HG02678 (cell line): ENCODE results near the gene SFXN5.

ENCODE experiments used
- ATAC-seq: cut with Tn5 transposase; IDR thresholded peaks from one replicate; pipeline ENCODE4 v1.9.1; 2021; ENCODE audit warnings: mild to moderate bottlenecking, moderate library complexity; ENCODE audit not compliant: unreplicated experiment

The SFXN5 gene

DNA sequence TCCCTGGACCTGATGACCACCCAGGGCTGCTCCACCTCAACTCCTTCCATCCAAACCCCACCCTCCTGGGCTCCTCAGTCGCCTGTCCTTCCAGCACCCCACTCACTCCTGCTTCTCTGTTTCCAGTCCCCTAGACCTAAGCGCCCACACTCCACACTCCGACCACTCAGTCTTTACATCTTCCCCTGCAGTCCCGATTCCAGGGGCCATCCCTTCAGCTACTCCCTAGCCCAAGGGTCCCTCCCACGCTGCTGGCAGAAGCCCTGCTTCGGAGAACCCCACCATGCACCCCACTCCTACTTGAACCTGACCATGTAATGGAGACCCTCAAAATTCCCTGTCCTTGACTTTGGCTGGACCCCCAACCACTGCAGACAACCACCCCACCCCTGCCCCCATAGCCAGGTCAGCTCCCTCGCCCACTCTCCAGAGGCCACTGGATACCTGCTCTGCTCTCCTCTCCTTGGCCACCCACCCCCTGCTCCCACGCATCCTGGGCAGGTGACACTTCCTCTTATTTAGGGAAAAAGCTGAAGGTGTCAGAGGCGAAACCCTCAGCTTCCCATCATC lies 126.0 kb downstream of the SFXN5 start:
- ATAC-seq: no peak

DNA sequence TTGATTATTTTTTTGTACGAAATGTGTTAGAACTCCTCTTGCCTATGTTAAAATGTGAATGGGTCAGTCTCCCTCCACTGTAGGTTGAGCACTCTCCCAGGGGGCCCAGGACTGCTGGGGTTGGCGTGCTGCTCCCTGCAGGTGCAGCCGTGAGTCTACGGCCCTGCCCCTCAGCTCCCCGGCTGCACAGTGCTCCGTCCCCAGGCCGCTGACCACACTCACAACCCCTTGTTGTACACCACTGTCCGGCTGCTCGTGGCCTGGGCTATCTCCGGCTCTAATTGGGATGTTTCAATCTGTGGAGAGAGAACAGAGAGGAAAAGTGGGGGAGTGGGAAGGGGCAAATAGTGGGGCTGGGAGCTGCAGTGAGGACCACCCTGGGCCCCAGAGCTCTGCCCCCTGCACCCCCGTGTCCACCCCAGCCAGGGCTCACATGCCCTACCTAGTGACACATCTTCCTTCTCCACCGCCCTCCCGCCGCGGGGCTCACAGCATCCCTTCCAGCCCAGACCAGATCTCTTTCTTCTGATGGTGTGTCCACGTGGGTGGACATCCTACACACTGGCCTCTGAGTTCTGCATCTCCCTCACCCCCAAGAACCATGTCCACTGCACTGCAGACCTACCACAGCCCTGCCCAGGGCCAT lies 126.6 kb downstream of the SFXN5 start:
- ATAC-seq: no peak

DNA sequence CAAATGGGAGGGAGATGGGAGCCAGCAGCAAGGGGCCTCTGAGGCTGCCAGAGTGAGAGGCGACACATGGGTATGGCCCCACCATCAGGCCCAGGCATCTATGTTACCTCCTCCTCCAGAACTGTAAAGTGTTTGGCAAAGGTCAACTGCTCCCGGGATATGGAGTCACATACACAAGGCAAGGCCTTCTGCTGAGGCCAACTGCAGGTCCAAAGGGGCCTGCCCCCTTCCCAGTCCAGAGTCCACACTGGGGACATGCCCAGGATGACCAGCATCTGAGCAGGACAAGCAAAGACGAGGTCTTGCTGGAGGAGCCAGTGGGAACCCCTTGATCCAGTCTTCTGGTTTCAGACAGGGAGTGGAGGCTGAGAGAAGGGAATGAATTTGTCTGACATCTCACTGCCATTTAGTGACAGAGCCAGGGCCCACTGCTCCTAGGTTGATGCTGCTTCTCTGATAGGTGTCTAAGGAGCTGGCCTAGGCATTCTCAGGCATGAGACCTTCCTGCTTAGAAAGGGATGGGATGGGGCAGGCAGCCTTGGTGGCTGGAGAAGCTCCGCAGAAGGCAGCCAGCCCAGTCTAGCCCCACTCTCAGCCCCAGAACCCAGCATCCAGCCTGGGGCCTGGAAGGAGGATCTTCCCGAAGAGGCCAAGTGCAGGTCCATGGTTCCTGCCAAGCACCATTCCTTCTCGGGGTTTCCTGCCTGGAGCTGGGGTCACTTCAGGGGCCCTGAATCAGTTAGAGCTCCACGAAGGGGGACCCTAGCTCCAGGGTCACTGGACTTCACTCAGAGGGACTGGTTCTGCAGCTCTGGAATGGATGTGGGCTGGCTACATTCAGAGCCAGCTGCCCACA lies 127.7 kb downstream of the SFXN5 start:
- ATAC-seq: no peak

GRCh38 chr2:72942881-72943418 lies 128.6 kb downstream of the SFXN5 start:
- ATAC-seq: no peak

DNA sequence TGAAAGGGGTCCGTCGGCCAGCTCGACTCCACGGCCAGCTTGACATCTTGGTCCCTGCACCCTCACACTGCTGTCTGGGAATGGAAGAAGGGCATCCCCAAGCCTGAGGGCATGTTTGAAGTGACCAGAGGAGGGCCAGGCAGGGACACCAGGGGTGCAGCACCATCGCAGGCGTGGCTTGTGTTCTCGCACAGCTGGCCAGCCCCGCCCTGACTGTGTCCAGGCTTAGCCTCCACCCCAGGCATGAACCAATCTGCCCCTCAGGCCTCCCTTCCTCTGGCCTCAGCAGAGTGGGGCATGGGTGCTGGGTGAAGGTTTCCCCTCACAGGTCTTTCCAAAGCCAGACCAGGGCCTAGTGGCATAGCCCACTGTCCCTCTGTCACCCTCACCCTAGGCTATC lies 129.2 kb downstream of the SFXN5 start:
- ATAC-seq: no peak

- no peak for ATAC-seq
Measured at GRCh38 chr2:72940786-72941185, 130.7 kb downstream of the SFXN5 start.

DNA sequence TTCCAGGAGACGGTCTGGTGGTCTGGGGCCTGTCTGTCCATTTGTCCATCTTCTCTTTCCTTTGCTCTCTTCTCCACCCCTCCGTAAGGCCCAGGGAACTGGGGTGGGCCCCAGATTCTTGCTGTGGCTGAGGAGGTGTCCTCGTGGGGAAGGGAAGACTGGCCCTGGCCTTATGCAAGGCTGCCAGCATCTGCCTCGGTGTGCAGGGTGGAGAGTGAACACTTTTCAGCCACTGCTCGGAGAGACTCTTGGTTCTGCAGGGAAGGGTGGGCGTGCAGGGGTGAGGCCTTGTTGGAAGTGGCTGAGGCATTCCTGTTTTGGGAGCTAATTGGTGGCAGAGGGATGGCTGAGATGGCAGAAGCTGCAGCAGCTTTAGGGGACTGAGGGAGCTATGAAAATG lies 131.2 kb downstream of the SFXN5 start:
- ATAC-seq: no peak

GRCh38 chr2:72938455-72938854 lies 133.1 kb downstream of the SFXN5 start:
- no peak for ATAC-seq

GRCh38 chr2:72937356-72937669 lies 134.2 kb downstream of the SFXN5 start:
- no peak for ATAC-seq

DNA sequence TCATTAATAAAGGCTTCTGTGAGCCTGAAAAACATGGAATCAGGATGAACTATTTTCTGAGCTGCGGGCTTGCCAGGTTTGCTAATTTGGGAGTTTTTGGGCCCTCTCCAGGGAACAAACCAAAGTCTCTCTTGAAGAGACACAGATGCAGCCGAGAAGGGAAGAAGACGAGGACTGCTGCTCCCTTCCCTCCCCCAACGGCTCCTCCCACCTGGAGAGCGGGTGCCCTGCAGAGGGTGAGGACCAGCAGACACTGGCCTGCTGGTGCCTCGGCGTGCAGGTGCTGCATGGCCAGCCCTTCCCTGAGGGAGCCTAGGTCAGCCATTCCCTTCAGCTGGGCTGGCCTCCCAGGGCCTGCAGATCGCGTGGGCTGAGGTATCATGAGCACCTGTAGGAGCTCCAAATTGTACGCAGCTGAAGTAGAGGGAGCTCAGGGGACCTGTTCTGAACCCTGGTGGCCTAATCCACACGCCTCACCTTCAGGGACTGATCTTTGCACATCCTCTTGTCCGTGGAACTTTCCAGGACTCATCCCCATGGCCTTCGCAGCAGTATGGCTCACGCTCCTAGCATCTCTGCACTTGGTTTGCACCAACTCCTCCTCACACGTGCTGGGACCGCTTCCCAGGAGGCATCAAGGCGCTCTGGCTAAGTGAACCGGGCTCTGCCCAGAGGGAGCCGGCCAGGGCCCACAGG lies 134.7 kb downstream of the SFXN5 start:
- ATAC-seq: no peak

DNA sequence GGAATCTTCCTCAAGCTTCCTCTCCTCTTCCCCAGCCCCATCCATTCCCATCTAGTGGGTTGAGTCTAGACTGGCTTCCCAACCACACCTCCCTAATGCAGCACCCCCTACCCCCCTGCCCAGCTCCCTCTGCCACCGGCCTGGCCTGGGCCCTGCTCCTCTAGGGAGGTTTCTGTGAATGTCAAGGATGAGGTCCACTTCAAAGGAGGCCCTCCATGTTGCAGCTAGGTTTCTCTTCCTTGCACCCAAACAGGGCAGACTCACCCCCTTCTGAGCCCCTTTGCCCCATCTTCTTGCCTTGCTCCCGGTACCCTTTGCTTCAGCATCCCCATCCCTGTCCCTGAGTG lies 135.9 kb downstream of the SFXN5 start:
- no peak for ATAC-seq

GRCh38 chr2:72934683-72935610 lies 136.6 kb downstream of the SFXN5 start:
- peak; percentile 68 for ATAC-seq

GRCh38 chr2:72933646-72934151 lies 137.8 kb downstream of the SFXN5 start:
- no peak for ATAC-seq

GRCh38 chr2:72933207-72933606 lies 138.3 kb downstream of the SFXN5 start:
- no peak for ATAC-seq

DNA sequence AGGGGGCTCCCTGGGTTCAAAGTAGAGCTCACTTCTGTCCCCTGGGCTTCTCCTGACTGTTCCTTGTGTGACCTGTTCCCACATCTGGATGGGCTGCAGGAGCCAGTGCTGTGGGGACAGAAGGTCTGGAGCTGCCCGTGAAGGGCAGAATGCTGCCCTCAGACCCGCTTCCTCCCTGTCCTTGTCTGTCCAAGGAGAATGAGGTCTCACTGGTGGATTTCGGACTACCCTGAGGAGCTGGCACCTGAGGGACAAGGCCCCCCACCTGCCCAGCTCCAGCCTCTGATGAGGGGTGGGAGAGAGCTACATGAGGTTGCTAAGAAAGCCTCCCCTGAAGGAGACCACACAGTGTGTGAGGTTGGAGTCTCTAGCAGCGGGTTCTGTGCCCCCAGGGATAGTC lies 138.7 kb downstream of the SFXN5 start:
- no peak for ATAC-seq

DNA sequence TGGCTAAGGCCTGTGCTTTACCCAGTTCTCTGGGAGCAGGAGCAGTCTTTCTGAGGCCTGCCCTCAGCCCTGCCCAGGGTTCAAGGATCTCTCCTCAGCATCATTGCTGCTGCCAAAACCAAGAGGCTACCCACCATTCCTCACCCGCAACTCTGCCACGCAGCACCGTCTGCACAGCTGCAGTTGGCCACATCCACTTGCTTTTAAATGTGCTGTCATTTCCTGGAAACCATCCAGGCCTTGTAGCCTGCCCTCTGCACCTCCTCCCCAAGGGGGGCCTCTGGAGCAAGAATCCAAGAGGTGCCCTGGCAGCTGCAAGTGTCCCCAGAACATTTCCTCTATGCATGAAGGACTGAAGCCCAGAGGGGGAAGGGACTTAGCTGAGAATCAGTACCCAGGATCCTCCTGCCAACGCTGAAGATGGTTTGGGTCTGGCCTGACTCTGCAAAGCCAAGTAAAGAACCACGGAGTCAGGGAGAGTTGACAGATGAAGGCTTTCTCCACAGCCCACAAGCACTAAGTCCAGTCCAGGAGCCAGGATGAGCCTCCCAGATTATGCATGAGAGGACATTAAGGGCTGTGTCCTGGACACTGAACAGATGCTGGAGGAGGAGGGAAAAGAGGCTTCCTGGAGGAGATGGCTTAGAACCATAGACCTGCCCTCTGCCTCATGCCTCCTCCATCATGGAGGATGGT lies 139.3 kb downstream of the SFXN5 start:
- no peak for ATAC-seq

- no peak for ATAC-seq
Measured at GRCh38 chr2:72931280-72931910, 140.1 kb downstream of the SFXN5 start.

DNA sequence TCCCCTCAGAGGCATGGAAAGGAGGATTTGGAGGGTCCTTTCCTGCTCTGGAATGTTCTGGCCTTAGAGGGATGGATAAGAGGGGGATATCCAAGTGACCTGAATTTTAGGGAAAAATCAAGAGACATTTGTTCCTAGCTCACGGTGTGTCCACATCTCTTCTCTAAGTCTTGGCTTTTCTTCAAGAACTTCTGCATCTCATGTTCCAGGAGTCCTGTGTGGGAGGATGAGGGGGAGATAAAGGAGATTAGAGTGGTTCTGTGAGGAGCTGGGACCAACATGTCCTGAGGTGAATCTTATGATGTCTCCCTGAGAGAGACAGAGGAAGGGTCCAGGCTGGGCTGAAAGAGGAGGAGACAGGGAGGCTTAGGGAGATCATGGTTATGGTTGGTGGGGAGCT lies 142.5 kb downstream of the SFXN5 start:
- no peak for ATAC-seq
